G401.6 (cell line): ENCODE measurements around the gene MYG1.

Experiments
- FAIRE-seq: peaks from 2 replicates; lab custom pipeline; 2012; peaks lifted over from hg19 to GRCh38; lab: Jason Lieb, UNC

The MYG1 gene

GRCh38 chr12:53299454-53300180, at the start of gene MYG1:
TSS of gene MYG1 (plus strand) at chr12:53299695. CDS start at chr12:53299738, 43 bp downstream.
- peak; percentile 50 for FAIRE-seq

GRCh38 chr12:53251477-53252348, 47.8 kb upstream of the MYG1 start:
- peak; percentile 23 for FAIRE-seq

GRCh38 chr12:53252349-53252916, 47.1 kb upstream of the MYG1 start:
- FAIRE-seq = no peak

- FAIRE-seq = no peak
Observed at GRCh38 chr12:53253298-53253697, 46.2 kb upstream of the MYG1 start.

- no peak for FAIRE-seq
Observed at GRCh38 chr12:53254816-53255545, 44.5 kb upstream of the MYG1 start.

- no peak for FAIRE-seq
Observed at GRCh38 chr12:53255996-53256395, 43.5 kb upstream of the MYG1 start.

GRCh38 chr12:53258541-53259539, 40.7 kb upstream of the MYG1 start:
- no peak for FAIRE-seq

- no peak for FAIRE-seq
Observed at GRCh38 chr12:53259891-53260290, 39.6 kb upstream of the MYG1 start.

- FAIRE-seq = no peak
Observed at GRCh38 chr12:53265783-53266182, 33.7 kb upstream of the MYG1 start.

GRCh38 chr12:53267306-53267998, 32.0 kb upstream of the MYG1 start:
- FAIRE-seq = no peak

- no peak for FAIRE-seq
Observed at GRCh38 chr12:53267999-53268629, 31.4 kb upstream of the MYG1 start, which contains the start of gene ESPL1. TSS of gene ESPL1 (plus strand) at chr12:53268299. CDS start at chr12:53268767, 468 bp downstream.

- FAIRE-seq = no peak
Observed at GRCh38 chr12:53268630-53269562, 30.6 kb upstream of the MYG1 start.

GRCh38 chr12:53274445-53274844, 25.1 kb upstream of the MYG1 start:
- no peak for FAIRE-seq

- no peak for FAIRE-seq
Observed at GRCh38 chr12:53276511-53276910, 23.0 kb upstream of the MYG1 start.

GRCh38 chr12:53277981-53278380, 21.5 kb upstream of the MYG1 start:
- FAIRE-seq = no peak

GRCh38 chr12:53279283-53279869, 20.1 kb upstream of the MYG1 start:
- no peak for FAIRE-seq

- FAIRE-seq = no peak
Observed at GRCh38 chr12:53279888-53280498, 19.5 kb upstream of the MYG1 start.

- no peak for FAIRE-seq
Observed at GRCh38 chr12:53286448-53286847, 13.0 kb upstream of the MYG1 start.
